Globus pallidus (tissue), 1 donor: ENCODE results near the gene RASL11B.

Experiments used
- DNase-seq: peaks from one replicate; pipeline ENCODE4 v3.0.0-alpha.2; 2015; ENCODE audit warnings: low spot score

The RASL11B gene

GRCh38 chr4:52874948-52875347 lies 12.8 kb downstream of the RASL11B start:
- DNase-seq, result no peak

DNA sequence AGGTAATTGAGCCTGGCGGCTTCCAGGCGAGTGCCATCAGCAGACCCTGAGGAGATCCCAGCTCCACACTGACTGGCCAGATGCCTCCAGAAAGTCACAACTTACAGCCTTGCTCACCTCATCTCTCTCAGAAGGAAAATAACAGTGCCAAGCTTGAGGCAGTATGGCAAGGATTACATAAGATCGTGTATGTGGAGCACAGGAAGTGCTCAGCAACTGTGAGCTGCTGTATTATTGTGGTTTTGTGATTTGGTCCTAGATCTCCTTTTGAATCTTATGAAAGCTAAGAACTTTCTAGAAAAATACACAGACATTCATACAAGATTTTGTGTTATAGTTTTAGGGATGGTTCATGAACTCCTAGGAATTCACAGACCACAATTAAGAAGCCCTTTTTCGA lies 14.0 kb downstream of the RASL11B start:
- DNase-seq, result no peak

DNA sequence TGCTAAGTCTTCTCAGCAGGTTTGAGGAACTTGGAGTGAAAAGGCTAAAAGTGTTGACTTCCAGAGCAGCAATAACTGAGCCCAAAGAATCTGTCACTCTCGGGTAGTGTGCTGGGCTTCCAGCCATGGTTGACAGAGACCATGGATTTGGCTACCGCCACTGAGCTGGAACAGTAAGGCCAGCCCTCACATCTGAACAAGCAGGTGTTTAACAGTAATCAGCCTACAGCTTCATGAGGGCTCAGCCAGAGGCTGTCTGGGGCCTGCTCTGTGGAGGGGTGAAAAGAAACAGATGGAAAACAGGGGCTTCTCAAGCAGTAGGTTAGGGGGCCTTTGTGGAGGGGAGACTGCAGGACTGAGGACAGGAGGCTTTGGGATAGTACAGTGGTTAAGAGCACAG lies 14.9 kb downstream of the RASL11B start:
- no peak for DNase-seq

GRCh38 chr4:52877694-52878093 lies 15.6 kb downstream of the RASL11B start:
- DNase-seq, result no peak

- DNase-seq, result no peak
Observed at GRCh38 chr4:52879471-52879870, 17.4 kb downstream of the RASL11B start.

DNA sequence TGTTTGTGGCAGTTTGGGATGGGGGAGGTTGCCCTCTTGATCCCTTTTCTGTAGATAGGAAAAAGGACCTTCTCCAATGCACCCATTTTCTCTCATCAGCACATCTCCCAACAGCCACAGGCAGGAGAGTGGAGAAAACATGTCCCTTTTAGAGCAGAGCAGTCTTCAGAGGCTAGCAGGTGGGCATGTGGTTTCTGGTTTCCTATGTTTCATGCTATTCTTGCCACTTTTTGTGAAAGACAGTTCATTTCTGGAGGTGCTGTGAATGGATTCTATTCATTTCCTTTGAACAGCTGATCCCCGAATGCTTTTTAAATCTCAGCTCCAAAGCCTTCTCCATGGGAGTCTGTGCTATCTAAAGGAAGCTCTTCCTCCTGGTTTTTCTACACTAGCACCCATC lies 18.9 kb downstream of the RASL11B start:
- DNase-seq, result no peak

- no peak for DNase-seq
Observed at GRCh38 chr4:52883183-52883621, 21.1 kb downstream of the RASL11B start.

- no peak for DNase-seq
Observed at GRCh38 chr4:52883707-52884669, 21.9 kb downstream of the RASL11B start.

DNA sequence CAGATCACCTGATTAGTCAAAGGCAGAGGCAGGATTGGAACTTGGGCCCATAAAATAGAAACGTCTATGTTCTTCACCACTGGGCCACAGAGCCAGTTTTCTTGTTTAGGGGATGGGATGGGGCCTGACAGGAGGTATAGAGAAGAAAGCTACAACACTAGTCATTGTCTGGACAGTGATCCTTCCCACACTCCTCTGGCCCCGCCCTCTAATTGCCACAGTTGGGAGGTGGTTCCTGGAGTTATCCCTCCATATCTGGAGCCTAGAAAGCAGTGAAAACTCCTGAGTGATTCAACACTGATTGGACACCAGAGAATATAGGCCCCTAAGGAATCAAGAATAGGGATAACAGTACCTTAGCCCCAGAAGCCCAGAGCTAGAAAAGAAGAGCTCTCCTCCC lies 22.9 kb downstream of the RASL11B start:
- DNase-seq, result no peak

GRCh38 chr4:52889354-52889753 lies 27.2 kb downstream of the RASL11B start:
- no peak for DNase-seq

DNA sequence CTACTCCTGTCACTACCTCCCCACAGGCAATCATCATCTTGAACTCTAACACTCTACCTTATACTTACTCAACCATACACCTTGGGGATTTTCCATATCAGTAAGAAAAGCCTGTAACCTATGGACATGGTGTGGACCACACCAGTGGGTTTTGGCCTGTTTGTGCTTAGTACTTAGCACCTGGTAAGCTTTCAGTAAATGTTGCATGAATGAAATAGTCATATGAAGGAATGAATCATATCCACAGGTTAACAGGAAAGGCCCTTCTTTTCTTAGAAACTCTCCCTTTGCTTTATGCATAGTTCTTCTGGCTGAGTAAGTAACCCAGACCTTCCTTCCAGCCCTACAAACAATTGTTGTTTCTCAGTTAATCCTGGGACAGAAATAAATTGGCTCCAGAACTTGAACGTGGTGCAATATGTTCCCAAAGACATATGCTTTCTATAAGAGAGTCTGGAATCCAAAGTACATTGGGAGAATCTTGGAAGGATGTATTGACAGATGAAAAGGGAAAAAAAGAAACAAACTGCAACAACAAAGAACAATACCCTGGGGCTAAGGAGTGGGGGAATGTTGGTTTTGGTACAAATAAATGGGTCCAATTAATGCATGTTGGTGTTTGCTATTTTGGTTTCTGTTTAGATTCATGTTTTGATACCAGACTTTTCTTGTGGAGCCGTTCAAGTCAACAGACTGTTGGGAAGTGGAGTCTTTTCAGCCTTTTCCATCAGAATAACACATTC lies 27.8 kb downstream of the RASL11B start:
- DNase-seq, result no peak

GRCh38 chr4:52890521-52890791 lies 28.3 kb downstream of the RASL11B start:
- no peak for DNase-seq

DNA sequence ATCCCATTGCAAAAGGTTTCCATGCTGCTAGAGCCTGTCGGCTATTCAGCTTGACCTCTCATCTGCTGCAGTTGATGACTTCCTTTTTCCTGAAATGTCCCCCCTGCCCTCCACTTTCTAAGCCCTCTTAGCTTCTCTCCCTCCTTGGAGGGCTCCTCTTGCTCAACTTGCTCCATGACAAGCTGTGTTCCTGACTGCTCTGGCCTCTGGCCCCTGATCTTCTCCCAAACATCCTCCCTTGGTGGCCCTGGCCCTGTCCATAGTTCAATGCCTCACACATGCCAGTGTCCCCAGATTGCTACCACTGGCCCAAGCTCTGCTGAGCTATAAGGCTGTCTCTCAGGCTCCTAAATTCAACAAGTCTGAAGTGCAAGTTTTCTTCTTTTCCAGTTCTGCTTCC lies 29.6 kb downstream of the RASL11B start:
- DNase-seq, result no peak

- DNase-seq, result no peak
Observed at GRCh38 chr4:52892880-52893279, 30.8 kb downstream of the RASL11B start.

DNA sequence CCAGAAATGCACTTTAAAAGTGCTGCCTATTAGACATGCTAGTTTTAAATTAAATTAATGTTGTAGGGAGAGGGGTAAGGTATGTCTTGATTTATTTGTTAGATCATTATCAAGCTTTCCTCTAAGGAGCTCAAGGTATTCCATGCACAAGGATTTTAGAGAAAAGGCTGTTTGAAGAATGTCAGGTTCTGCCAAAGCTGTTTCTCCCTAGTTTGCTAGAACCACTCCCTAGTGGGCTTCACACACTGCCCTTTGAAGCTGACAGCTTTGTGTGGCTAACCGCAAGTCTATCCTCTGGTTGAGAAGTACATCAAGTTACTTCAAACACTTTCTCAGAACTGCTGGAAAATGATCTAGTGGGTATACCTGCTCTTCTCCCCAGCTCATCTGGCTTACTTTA lies 32.3 kb downstream of the RASL11B start:
- no peak for DNase-seq

DNA sequence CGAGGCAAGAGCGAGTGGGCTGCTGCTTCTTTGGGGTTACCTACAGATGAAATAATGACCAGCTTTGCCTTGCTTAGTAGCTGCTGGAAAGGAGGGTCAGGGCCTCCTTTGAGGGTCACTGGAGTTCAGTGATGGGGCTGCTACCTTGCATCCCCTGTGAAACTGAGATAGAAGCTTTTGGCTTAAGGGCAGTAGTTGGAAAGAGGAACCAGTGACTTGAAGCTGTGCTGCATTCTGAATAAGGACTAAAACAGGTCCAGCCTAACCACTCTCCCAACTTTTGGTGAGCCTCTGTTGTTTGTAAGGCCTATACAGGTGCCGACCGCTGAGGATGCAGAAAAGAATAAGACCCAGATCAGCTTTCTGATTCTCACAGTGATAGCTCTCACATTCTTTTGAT lies 41.2 kb downstream of the RASL11B start:
- no peak for DNase-seq

DNA sequence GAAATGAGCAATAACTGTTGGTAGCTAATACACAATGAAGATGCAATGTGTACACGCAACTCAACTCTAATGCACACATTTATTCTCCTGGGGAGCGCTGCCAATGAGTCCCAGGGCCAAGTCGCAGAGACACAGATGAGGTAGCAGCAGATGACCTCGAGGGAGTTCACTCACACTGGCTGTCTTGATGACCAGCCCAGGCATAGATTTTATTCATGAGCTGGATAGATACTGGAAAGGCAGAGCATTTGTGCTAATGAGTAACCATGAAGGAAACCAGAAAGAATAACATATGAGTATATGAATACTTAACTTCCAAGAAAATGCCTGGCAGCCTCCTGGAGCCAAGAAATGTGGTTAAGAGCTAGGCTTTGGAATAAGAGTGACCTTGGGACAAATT lies 42.3 kb downstream of the RASL11B start:
- no peak for DNase-seq

DNA sequence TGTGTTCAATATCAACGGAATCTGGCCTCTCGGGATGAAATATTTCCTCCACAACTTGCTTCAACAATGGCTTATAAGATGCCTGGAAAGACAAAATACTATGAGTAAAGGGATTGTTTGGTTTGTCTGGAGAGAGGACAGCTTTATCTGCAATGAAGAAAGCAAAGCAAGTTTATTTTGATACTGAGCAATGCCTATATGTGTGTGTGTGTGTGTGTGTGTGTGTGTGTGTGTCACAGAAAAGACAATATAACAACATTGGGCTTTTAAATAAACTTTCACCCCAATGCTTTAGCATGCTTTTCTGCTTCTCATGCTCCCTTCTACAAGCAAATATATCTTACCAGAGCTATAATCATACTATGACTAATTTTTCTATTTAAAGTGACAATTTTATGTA lies 45.4 kb downstream of the RASL11B start:
- DNase-seq, result no peak

DNA sequence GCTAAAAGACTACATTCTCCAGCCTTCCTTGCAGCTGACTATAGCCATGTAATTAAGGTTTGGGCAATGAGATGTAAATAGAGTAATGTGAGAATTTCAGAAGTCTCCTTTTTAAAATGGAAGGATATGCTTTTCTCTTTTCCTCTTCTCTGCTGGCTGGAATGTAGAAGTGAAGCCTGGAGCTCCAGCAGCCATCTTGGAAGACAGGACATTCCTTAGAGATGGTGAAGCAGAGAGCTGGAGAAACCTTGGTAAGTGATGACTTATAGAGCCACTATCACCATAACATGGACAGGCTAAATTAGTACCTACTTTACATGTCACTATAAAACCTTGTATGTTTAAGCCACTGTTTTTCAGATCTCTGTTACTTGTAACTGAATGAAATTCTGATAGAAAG lies 48.0 kb downstream of the RASL11B start:
- DNase-seq, result no peak

DNA sequence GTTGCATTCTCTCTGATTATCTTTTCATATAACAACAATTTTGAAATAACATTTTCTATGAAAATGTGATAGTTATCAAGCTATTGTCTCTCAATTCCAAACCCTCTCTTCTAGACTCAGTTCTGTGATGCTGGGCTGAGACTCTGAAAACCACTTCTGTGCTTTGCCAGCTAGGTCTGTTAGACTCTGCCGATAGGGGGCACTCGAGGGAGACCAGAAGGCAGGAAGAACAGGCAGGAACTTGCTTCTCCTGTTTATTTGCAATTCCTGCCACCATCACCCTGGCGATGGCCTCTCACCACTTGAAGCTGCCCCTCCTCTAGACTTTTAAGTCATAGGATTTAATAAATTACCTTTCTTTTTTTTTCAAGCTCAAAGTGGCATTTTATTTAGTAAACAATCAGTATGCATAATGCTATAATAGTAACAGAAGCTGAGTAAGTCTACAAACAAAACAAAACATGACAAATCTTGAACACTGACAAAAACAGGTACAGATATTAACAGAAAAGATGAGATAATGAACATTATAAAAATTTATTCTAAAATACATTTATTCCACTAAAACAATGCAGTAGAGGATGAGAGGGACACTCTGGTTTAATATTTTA lies 49.7 kb downstream of the RASL11B start:
- peak; percentile 57 for DNase-seq

DNA sequence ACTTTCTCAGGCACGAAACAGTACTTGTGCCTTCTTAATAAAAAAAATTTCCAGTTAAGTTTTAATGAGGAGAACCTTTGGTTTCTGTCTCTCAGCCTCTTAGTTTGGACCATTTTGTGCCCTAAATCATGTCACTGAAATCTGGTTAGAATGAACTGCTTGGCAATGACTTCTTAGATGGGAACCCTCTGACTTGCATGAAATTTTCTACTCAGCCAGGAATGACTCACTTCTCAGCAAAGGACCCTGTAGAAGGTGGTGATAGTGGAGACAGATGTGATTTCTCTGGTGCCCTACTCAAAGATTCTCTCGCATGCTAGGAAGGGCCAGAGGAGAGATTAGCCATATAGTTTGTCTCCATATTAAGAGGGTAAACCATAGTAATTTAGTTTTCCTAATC lies 50.5 kb downstream of the RASL11B start:
- DNase-seq, result no peak

- DNase-seq, result no peak
Observed at GRCh38 chr4:52914051-52914605, 52.0 kb downstream of the RASL11B start.

DNA sequence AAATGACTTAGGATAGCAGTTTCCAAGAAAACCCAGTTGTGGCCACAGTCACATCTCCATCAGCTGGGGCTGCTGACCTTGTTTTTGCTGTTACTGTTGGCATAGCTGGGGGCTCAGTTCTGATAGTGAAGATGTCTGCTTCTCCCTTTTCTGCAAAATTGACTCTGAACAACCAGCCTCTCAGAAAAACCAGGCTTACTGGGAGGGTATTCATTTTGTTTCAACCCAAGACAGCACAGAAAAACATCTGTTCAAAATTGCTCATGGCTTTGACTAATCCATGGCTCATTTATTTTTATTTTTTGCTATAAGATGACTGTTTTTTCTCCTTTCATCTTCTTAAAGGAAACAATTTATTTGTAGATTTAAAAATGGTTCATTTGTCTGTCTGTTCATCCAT lies 53.1 kb downstream of the RASL11B start:
- DNase-seq, result no peak
